GM21381 (cell line): ENCODE results near the gene ATXN7.

Experiments
- ATAC-seq: cut with Tn5 transposase; IDR thresholded peaks from one replicate; pipeline ENCODE4 v1.9.1; 2021; ENCODE audit warnings: mild to moderate bottlenecking, moderate library complexity; ENCODE audit not compliant: unreplicated experiment

Gene ATXN7

GRCh38 chr3:64046592-64046991, 182.9 kb downstream of the ATXN7 start:
- ATAC-seq, result no peak

DNA sequence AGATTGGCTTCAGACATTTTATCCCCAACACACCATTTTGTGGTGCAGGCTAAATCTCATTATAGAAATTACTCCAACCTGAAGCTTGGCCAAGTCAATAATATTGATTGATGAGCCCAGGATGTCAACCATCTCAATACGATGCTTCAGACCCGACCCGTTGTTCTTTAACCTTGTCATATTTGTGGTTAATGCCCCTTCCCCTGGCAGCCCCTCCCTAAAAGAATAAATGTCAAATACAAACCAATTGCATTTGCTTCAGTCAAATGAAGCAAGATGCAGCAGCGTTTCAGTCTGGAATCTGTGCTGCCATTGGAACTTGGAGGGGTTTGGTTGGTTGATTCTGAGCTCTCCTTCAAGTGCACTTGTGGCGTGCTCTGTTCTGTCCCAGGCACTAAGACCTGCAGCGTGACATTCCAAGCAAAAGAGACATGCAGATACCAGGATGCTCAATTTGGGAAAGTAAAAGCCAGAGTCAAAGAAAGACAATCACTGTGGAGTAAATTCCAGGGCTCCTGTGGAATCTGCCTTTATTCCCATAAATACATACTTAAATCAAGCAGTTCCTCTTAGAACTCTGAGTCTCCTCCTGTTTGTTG, 183.4 kb downstream of the ATXN7 start:
- no peak for ATAC-seq

DNA sequence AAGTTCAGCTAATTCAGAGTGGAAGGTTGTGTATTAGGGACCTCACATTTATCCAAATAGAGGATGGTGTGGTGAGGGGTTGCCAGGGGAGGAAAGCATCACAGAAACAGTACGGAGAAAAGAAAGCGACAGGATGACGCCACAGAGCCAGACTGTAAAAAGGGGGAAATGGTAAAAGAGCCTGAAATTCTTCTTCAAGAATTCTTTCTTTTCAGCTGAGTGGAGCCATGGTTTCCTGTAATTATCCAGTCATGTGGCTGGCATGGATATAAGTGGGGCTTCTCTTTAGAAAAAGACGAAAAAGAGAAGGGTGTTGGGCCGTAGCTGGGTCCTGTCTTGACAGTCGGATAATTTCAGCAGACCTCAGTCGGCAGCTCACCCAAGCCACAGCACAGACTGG, 184.1 kb downstream of the ATXN7 start:
- no peak for ATAC-seq

- no peak for ATAC-seq
Observed at GRCh38 chr3:64048631-64049061, 185.0 kb downstream of the ATXN7 start.

DNA sequence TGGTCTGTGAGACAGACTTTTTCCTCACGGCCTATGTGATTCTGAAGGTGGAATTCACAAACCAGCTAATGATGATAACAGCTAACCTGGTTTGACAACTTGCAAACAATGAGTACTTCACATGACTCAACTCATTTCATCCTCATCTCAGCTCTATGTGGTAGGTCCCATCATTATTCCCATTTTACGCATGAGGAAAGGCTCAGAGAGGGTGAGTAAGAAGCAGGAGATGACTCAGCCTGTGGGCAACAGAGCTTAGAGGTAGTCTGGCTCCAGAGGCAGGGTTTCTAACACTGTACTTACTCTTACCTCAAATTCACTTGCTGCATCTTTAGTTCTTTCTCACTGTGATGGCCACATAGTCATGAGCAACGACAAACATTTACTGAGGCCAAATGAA, 185.5 kb downstream of the ATXN7 start:
- no peak for ATAC-seq

DNA sequence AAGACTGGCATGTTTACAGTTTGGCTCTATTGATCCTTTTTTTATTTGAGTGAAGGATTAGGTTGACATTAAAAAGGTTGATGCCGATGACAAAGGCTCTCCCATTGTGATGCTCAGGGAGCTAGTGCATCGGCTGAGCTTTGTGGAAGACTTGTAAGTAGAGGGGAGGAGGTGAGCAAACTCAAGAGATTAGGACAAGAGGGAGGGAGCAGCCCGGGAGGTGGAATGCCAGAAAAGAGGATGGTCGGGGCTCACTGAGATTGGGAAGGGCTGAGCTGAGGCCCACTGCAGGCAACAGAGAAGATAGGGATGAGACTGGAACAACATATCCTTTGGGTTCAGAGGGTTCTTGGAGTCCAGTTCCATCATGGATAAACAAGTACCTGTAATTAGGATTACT, 186.2 kb downstream of the ATXN7 start:
- ATAC-seq, result no peak
